Peyer's patch (tissue), 4 donors: ENCODE measurements around the gene ITGB3.

ENCODE experiments used
- POLR2A ChIP-seq, 2 donors: fragments of 450-650 bp; IDR thresholded peaks; one replicate each; pipeline ENCODE4 v1.5.1; 2017; ENCODE audit warnings: antibody characterized with exemption in 2 of 2, mild to moderate bottlenecking in 2 of 2, moderate library complexity in 2 of 2
- TF ChIP-seq, protein P1 (sequence below), 6 experiments: fragments of 450-650 bp in 4 of 6; fragments of 200-600 bp in 2 of 6; sonication (generic) in 1 of 6; IDR thresholded peaks; one replicate each; pipeline ENCODE4 v1.5.1; 2017 to 2019; ENCODE audit warnings: antibody characterized with exemption in 6 of 6, mild to moderate bottlenecking in 3 of 6, moderate library complexity in 1 of 6

DNA sequence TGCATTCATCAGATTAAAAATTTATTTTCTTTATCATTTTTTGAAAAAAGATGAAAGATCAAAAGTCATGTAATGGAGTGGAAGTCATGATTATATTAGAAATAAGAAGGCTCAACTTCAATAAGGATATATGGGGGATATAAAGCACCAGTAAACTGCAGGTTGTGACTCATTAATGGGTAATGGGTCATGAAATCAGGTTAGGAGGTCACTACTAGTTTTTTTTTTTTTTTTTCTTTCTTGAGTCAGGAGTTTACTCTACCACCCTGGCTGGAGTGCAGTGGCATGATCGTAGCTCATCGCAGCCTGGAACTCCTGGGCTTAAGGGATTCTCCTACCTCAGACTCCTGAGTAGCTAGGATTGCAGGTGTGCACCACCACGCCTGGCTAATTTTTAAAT is 84.4 kb downstream of the ITGB3 start:
- TF ChIP-seq, protein P1, sequence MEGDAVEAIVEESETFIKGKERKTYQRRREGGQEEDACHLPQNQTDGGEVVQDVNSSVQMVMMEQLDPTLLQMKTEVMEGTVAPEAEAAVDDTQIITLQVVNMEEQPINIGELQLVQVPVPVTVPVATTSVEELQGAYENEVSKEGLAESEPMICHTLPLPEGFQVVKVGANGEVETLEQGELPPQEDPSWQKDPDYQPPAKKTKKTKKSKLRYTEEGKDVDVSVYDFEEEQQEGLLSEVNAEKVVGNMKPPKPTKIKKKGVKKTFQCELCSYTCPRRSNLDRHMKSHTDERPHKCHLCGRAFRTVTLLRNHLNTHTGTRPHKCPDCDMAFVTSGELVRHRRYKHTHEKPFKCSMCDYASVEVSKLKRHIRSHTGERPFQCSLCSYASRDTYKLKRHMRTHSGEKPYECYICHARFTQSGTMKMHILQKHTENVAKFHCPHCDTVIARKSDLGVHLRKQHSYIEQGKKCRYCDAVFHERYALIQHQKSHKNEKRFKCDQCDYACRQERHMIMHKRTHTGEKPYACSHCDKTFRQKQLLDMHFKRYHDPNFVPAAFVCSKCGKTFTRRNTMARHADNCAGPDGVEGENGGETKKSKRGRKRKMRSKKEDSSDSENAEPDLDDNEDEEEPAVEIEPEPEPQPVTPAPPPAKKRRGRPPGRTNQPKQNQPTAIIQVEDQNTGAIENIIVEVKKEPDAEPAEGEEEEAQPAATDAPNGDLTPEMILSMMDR (IDR thresholded peaks at IDR 0.05): no peak
- TF ChIP-seq POLR2A (IDR thresholded peaks at IDR 0.05): no peak
